Endothelial cell of umbilical vein (primary cell): ENCODE data around the gene CUEDC1. TPM values are rescaled to one million over a fixed set of nuclear protein-coding genes. Genes with fewer than 3 reads are reported as not detected.
"Not testable (repeated sequence)": the region's sequence is repeated elsewhere in the genome, so short reads cannot be mapped to it uniquely, and the experiment has no call there.

Experiments
- BruUV-seq: library from RNA; stranded (reverse); fragments of 400-500 nt; replicated peaks from 2 replicates; lab custom pipeline; 2021; lab: Mats Ljungman, UMichigan
- CTCF ChIA-PET: fragments of 300-600, 350-600 bp; sonication (Branson Sonifier 250); formaldehyde crosslinking; loops from one replicate; lab custom pipeline; 2021; ENCODE audit warnings: antibody characterized with exemption, inconsistent platforms; lab: Charles Lee
- POLR2A ChIA-PET: fragments of 300-600, 350-600 bp; sonication (Branson Sonifier 250); formaldehyde crosslinking; loops from one replicate; lab custom pipeline; 2021; ENCODE audit warnings: antibody characterized with exemption, inconsistent platforms; lab: Charles Lee
- DNase-seq: peaks from one replicate; pipeline ENCODE4 v3.0.0-alpha.2; 2011; ENCODE audit warnings: low read depth, low spot score
- FAIRE-seq: peaks from 2 replicates; lab custom pipeline; 2011; peaks lifted over from hg19 to GRCh38; lab: Jason Lieb, UNC
- H2AFZ ChIP-seq: 2 replicates; pipeline ENCODE4 v1.6.0; 2012; ENCODE audit warnings: low read depth, low read length, control low read depth, inconsistent platforms
- H3K27ac ChIP-seq: 2 replicates; pipeline ENCODE4 v1.5.1; 2011; ENCODE audit warnings: low read depth, mild to moderate bottlenecking, control low read depth, low read length, moderate library complexity; ENCODE audit not compliant: insufficient read depth
- H3K27me3 ChIP-seq, 2 experiments: 2 replicates each; pipeline versions ENCODE4 v1.6.0 to v1.6.1; 2011; ENCODE audit warnings: low read length in 2 of 2, mixed read lengths in 1 of 2; ENCODE audit not compliant: control insufficient read depth in 2 of 2, insufficient read depth in 2 of 2
- H3K36me3 ChIP-seq, 2 experiments: 2 replicates in 1 of 2; 3 replicates in 1 of 2; pipeline ENCODE4 v1.5.1; 2011; ENCODE audit warnings: low read length in 2 of 2, mild to moderate bottlenecking in 1 of 2, moderate library complexity in 1 of 2; ENCODE audit not compliant: control insufficient read depth in 2 of 2, insufficient read depth in 2 of 2; ENCODE audit errors: extremely low read depth in 1 of 2
- H3K4me1 ChIP-seq: 3 replicates; pipeline ENCODE4 v1.5.1; 2011; ENCODE audit warnings: mild to moderate bottlenecking, low read length; ENCODE audit not compliant: control insufficient read depth, insufficient read depth; ENCODE audit errors: extremely low read depth
- H3K4me2 ChIP-seq: 2 replicates; pipeline ENCODE4 v1.6.1; 2011; ENCODE audit warnings: low read length, control low read depth, mixed read lengths; ENCODE audit not compliant: insufficient read depth
- H3K4me3 ChIP-seq, 3 experiments: fragments of 200-600 bp in 1 of 3; sonication (generic), shearing (Covaris generic) in 1 of 3; replicated peaks in 1 of 3; 2 replicates each; pipeline ENCODE4 v1.5.1; 2011 to 2016; ENCODE audit warnings: control low read depth in 3 of 3, low read length in 3 of 3, mild to moderate bottlenecking in 2 of 3, inconsistent platforms in 1 of 3, low read depth in 1 of 3, moderate library complexity in 1 of 3; ENCODE audit not compliant: insufficient read depth in 1 of 3
- H3K79me2 ChIP-seq: 2 replicates; pipeline ENCODE4 v1.6.0; 2012; ENCODE audit warnings: low read length, inconsistent platforms; ENCODE audit not compliant: control insufficient read depth, insufficient read depth
- H3K9ac ChIP-seq: replicated peaks from 2 replicates; pipeline ENCODE3; 2011; ENCODE audit warnings: low read length, control low read depth; ENCODE audit not compliant: insufficient read depth; ENCODE audit errors: extremely low read depth
- H3K9me1 ChIP-seq: replicated peaks from 3 replicates; pipeline ENCODE4 v1.6.0; 2011; ENCODE audit warnings: mild to moderate bottlenecking, low read length; ENCODE audit not compliant: control insufficient read depth, insufficient read depth; ENCODE audit errors: extremely low read depth
- H3K9me3 ChIP-seq: replicated peaks from 2 replicates; pipeline ENCODE4 v1.5.1; 2012; ENCODE audit warnings: low read length, inconsistent platforms; ENCODE audit not compliant: control insufficient read depth, insufficient read depth
- H4K20me1 ChIP-seq: replicated peaks from 2 replicates; pipeline ENCODE3; 2011; ENCODE audit warnings: mild to moderate bottlenecking, low read length; ENCODE audit not compliant: control insufficient read depth, insufficient read depth; ENCODE audit errors: extremely low read depth
- MAX ChIP-seq: IDR thresholded peaks from 2 replicates; pipeline ENCODE4 v1.6.1; 2011; ENCODE audit not compliant: insufficient read depth, insufficient read length
- POLR2AphosphoS5 ChIP-seq: IDR thresholded peaks from 2 replicates; pipeline ENCODE4 v1.6.1; 2012; ENCODE audit warnings: low read depth, mild to moderate bottlenecking, control low read depth, low read length, moderate library complexity; ENCODE audit not compliant: insufficient read depth
- dilution Hi-C: fragments of 300-500 bp; cut with MboI; formaldehyde crosslinking; loops from one replicate; pipeline ENCODE4 v1.15.0; 2019; ENCODE audit warnings: low sequenced_read_pairs; ENCODE audit not compliant: extremely low pct_ligation_motif_present
- intact Hi-C: fragments of 100-400 bp; cut with micrococcal nuclease; formaldehyde crosslinking; loops from one replicate; pipeline ENCODE4 v1.10.0; 2022
- polyA plus RNA-seq, 4 experiments: library from polyadenylated mRNA; depleted of rRNA in 3 of 4; stranded (reverse) in 3 of 4; unstranded in 1 of 4; fragments of >200 nt; gene quantifications; 2 replicates each; pipeline versions ENCODE4 v1.2.1 to v1.2.3, GENCODE V29; 2011 to 2012; ENCODE audit warnings: missing spikeins in 1 of 4
- total RNA-seq: library from RNA; stranded (reverse); gene quantifications from 2 replicates; pipeline ENCODE4 v1.2.3, GENCODE V29; 2021

Gene CUEDC1
- total and polyA plus RNA-seq, 2 donors (not counting 3 experiments of a cell fraction or from before 2014, with no cell fraction given): 15.8 to 27.7 TPM

GRCh38 chr17:57975044-57975443 lies 19.8 kb upstream of the CUEDC1 start:
- no peak for DNase-seq
- H3K9ac ChIP-seq: no peak overlapping the region
- no peaks in the 10 kb centered on the region for H3K27me3 ChIP-seq
- ChIA-PET CTCF (interaction anchor here (1.0 to 2.4 kb wide), 7 partner anchors 11 to 117 kb away, joined by 3 to 8 read pairs (median 4); partner anchors contain the start of gene CUEDC1), POLR2A (interaction anchor here (0.6 kb wide), 1 partner anchor 1141 kb away, joined by 7 read pairs; the partner anchor contains the start of genes C17orf67 and DGKE)
- peaks cover 8 to 22% of the 10 kb centered on the region in 2 experiments for H3K36me3 ChIP-seq
- no peaks in the 10 kb centered on the region for H3K9me1 ChIP-seq
- H2AFZ ChIP-seq: no peak overlapping the region
- dilution Hi-C loops: loop anchor here (25.0 kb wide), 1 partner anchor 113 kb away; the partner anchor contains the start of gene MRPS23
- peaks cover 6% of the 10 kb centered on the region for H3K4me1 ChIP-seq
- no peak overlapping the region for H3K4me2 ChIP-seq
- no peak for FAIRE-seq
- no peaks in the 10 kb centered on the region for H4K20me1 ChIP-seq
- TF ChIP-seq POLR2AphosphoS5 (no peak), MAX (no peak)
- peaks cover 2% of the 10 kb centered on the region for H3K79me2 ChIP-seq
- BruUV-seq: no TSS peak
- intact Hi-C loops: no loop called here
- H3K9me3 ChIP-seq: no peaks in the 10 kb centered on the region
- no peak overlapping the region for H3K4me3 ChIP-seq
- H3K27ac ChIP-seq: no peak overlapping the region

DNA sequence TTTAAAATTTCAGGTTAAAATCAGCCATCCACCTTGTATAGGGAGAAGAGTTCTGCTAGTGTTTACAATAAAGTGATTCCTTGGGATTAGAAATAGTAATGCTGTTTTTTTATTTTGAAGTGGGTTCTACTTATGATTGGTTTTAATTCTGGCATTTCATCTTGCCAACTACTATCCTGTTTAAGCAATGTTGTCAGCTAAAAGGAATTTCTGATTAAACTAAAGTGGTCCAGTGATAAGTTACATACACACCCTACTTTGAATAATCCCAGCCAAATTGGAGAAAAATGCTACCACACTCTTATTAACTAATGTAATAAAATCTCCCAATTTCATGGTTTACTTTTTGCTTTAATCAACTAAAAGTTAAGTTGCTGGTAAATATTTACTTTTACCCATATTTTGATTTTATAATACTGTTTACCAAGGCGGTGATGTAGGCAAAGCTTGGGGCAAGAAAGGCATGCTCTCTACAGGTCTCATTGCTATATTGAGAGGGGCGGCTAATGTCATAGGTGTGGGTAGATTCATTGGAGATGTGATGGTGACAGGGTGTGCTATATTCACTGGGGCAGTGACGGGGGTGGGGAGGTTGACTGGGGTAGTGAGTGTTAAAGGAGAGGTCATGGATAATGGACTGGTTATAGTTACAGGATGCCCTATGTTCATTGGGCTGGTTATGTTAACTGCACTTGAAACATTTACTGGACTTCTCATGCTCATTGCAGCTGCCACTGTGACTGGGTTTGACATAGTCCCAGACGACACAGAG lies 19.0 kb upstream of the CUEDC1 start:
- H3K9me1 ChIP-seq, H3K4me1 ChIP-seq, H3K4me3 ChIP-seq, H3K9ac ChIP-seq, H3K27me3 ChIP-seq, FAIRE-seq, H2AFZ ChIP-seq, dilution Hi-C loops, intact Hi-C loops, H3K9me3 ChIP-seq, POLR2A ChIA-PET, DNase-seq, H4K20me1 ChIP-seq, H3K4me2 ChIP-seq, H3K79me2 ChIP-seq, H3K27ac ChIP-seq: not testable (repeated sequence)
- BruUV-seq: TSS peak; percentile 23
- CTCF ChIA-PET: interaction anchor here (1.1 to 1.6 kb wide), 3 partner anchors 11 to 26 kb away, joined by 3 to 6 read pairs (median 4); no protein-coding TSS in a partner anchor
- peaks cover 8 to 22% of the 10 kb centered on the region in 2 experiments for H3K36me3 ChIP-seq
